HG03066 (cell line): ENCODE data around the gene OASL.

Experiments used
- ATAC-seq: cut with Tn5 transposase; IDR thresholded peaks from one replicate; pipeline ENCODE4 v1.9.1; 2021; ENCODE audit warnings: low read depth; ENCODE audit not compliant: unreplicated experiment

The OASL gene

DNA sequence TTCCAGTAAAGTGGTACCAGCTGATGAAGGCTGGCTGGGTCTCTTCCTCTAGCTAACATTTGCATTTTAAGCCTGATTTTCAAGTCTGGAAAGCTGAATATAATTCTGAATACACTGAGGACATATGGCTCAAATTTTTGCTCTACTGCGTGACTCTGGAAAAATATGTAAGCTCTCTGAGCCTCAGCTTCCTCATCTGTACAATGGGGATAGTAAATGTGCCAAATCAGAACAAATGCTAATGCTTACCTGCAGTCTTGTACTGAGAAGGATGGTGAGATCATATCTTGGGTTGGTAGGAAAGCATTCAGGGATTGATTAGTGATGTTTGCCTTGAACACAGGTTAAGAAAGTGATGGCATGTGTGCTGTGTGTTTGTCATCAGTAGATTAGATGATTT lies 46.1 kb downstream of the OASL start:
- ATAC-seq: no peak

DNA sequence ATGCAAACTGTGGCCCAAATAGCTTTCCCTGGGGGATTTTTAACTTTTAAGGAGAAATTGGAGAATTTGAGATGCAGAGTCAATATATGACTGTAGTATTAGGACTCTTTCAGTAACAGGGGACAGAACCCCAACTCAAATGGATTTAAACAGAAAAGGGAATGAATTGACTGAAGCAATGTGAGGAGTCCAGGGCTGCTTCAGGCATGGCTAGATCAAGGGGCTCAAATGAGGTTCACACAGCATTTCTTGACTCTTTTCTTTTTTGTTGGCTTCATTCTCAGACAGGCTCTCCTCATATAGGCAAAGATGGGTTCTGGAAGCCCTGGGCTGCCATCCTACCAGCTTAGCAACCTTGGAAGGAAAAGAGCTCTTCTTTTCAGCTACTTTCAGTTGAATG lies 47.1 kb downstream of the OASL start:
- ATAC-seq: no peak

DNA sequence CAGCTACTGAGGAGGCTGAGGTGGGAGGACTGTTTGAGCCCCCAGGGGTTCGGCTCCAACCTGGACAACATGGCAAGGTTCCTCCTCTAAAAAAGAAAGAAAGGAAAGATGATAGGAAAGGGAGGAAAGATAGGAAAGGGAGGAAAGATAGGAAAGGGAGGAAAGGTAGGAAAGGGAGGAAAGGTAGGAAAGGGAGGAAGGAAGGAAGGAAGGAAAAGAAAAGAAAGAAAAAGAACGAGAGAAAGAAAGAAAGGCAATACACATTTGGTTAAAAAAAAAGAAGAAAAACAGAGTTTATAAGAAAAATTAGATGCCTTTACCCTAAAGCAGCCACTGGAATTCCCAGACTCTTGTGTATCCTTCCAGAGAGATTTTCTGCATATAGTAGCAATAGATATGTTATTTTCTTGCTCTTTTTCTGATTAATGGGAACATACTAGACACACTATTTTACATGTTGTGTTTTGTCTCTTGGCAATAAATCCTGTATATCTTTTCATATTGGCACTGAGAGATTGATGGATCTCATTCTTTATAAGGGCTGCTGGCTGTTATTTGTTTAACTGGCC lies 48.5 kb downstream of the OASL start:
- no peak for ATAC-seq

- no peak for ATAC-seq
These were observed 49.4 kb downstream of the OASL start for GRCh38 chr12:120989687-120990086.

DNA sequence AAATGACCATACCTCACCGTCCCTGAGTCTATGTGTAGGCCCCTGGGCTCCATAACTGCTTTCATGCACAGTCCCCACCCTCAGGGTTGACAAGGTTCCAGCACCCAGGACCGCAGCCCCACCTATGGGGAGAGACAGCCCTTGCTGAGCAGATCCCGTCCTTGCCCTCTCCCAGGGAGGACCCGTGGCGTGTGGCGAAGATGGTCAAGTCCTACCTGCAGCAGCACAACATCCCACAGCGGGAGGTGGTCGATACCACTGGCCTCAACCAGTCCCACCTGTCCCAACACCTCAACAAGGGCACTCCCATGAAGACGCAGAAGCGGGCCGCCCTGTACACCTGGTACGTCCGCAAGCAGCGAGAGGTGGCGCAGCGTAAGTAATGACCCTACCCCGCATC lies 50.4 kb downstream of the OASL start:
- no peak for ATAC-seq

GRCh38 chr12:120988234-120988633 lies 50.8 kb downstream of the OASL start:
- no peak for ATAC-seq

DNA sequence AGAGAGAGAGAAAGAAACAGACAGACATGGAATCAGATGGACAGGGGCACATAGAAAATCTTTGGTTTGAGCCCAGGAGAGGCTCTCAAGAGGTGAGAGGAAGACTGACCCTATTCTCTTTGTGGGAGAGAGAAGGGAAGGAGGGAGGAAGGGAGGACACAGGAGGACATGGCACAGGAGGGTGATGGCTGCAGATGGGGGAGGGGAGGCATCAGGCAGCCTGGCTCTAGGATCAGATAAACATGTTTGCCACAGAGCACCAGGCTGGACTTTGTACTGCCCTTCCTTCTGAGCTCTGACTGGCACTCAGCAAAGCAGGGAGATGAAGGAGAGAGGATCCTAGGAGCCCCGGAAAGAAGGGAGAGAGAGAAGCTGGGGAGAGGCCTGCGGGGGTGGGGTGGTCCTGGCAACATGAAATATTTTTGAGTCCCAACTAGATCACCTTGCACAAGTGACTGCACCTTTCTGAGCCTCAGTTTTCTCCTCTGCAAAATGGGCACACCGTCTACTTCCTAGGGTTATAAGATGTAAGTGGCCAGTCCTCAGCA lies 54.6 kb downstream of the OASL start:
- no peak for ATAC-seq

DNA sequence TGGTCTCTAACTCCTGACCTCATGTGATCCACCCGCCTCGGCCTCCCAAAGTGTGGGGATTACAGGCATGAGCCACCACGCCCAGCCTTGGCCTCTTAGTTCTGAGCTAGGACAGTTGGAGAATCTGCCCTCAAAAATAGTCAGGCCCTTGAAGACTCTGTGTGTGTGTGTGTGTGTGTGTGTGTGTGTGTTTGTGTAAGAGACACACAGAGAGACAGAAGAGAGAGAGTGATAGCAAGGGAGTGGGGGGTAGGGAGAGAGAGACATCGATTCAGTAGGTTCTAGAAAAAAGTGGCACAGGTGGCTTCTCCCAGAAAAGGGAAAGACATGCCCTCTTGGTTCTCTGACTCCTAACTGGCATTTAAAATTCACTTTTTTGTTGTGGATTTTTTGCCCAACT lies 55.3 kb downstream of the OASL start:
- no peak for ATAC-seq

- no peak for ATAC-seq
These were observed 56.4 kb downstream of the OASL start for GRCh38 chr12:120982659-120983058.

- no peak for ATAC-seq
These were observed 57.6 kb downstream of the OASL start for GRCh38 chr12:120981407-120981941.

GRCh38 chr12:120980800-120981368 lies 58.2 kb downstream of the OASL start:
- no peak for ATAC-seq

DNA sequence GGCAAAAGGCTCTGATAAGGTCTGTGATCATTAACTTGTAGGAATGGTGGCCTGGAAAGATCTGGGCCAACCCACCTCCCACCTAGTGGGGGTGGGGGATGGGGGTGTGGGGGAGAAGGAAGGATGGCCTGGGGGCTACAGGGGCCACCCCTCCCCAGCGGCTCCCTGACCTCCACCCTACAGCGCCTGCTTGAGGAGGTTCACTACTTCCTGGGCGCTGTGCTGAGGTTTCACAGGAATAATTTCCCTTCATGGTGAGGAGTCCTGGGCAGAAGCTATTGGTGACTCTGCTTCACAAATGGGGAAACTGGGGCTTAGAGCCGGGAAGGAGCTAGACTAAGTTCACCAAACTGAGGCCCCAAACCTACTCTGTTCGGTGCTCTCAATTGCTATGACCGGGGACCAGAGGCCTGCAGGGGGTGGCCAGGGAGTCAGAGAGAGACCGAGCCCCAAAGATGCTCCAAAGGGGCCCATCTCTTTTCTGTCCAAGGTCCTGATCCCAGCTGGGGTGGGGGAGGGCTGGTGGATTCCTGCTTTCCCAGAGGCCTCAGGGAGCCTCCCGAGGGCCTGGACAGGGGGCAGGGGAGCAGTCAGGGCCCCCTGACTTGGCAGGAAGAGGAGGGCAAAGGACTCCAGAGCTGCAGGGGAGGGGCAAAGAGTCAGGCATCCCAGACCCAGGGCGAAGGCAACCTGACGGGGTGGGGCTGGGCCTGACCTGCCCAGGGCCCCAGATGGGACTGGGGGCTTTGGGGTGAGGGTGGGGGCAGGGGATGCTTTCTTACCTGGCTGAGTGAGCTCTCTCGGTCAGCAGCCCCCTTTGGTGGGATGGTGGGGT lies 59.0 kb downstream of the OASL start:
- no peak for ATAC-seq

- no peak for ATAC-seq
These were observed 59.7 kb downstream of the OASL start for GRCh38 chr12:120979220-120979861.

GRCh38 chr12:120978296-120979219 lies 60.5 kb downstream of the OASL start, which contains the start of gene HNF1A:
Gene HNF1A (plus strand): TSS chr12:120978543. CDS start chr12:120978769, 226 bp downstream.
- no peak for ATAC-seq

DNA sequence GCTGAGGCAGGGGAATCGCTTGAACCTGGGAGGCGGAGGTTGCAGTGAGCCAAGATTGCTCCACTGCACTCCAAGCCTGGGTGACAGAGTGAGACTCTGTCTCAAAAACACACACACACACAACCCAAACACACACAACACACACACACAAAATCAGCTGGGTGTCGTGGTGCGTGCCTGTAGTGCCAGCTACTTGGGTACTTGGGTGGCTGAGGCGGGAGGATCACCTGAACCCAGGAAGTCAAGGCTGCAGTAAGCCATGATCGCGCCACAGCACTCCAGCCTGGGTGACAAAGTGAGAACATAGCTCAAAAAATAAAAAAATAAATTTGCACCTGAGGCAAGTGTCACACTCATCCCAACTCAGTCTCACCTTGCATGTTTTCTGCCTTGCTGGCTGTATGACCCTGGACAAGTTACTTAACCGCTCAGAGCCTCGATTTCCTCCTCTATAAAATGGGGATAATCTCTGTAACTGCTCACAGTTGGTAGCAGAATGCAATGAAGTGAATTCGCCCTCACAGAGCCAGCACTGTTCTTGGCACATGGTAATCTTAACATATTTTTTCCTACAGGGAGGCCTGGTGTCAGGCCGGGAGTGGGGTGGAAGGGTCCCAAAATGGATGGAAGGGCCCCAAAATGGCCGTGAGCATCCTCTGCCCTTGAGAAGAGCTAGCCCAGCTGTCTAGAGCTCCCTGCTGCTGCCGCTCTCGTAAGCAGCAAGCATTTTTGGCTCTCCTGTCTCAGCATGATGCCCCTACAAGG lies 61.3 kb downstream of the OASL start:
- ATAC-seq: no peak

DNA sequence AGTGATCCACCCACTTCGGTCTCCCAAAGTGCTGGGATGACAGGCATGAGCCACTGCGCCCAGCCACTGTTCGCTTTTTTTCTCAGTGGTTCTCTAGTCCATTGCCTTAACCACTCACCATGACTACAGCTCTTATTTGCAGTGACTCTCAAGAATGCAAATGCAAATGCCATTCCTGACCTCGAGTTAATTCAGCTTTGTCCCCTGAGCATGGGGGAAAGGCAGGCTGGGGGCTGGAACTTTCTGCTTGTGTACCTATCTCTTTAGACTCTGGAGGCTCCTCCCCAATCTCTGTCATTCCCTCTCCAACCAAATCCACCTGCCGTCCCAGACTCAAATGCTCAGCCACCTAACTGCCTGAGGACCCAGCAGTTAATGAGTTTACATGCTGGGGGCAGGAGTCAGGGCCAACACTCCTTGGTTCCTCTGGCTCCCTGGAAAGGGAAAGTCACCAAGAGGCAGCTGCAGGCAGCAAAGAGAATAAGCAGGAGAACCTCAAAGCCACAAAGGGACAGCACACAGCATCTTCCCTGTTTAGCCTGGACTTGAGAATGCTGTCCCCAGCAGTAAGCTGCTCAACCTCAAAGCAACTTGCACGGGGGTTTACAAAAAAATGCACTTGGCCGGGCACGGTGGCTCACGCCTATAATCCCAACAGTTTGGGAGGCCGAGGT lies 66.0 kb downstream of the OASL start:
- no peak for ATAC-seq

- ATAC-seq: no peak
These were observed 67.5 kb downstream of the OASL start for GRCh38 chr12:120971299-120972180.

GRCh38 chr12:120970310-120970709 lies 68.7 kb downstream of the OASL start:
- no peak for ATAC-seq
